GM18520 (cell line): Measurements from ENCODE around the gene NEB.

ENCODE experiments used
- ATAC-seq: cut with Tn5 transposase; IDR thresholded peaks from one replicate; pipeline ENCODE4 v1.9.1; 2021; ENCODE audit not compliant: unreplicated experiment

Gene NEB

GRCh38 chr2:151733771-151734672 lies at the start of gene NEB:
NEB (minus strand) TSS chr2:151734476; CDS start chr2:151733156, 1,320 bp downstream.
- ATAC-seq = no peak

- ATAC-seq = no peak
These were observed 48.9 kb upstream of the NEB start for GRCh38 chr2:151783133-151783520.

GRCh38 chr2:151782378-151783132 lies 48.3 kb upstream of the NEB start:
- no peak for ATAC-seq

GRCh38 chr2:151781642-151782041 lies 47.4 kb upstream of the NEB start:
- ATAC-seq = no peak

- no peak for ATAC-seq
These were observed 46.7 kb upstream of the NEB start for GRCh38 chr2:151780938-151781337.

GRCh38 chr2:151777935-151778334 lies 43.7 kb upstream of the NEB start:
- no peak for ATAC-seq

GRCh38 chr2:151777487-151777886 lies 43.2 kb upstream of the NEB start:
- ATAC-seq = no peak

GRCh38 chr2:151776367-151776766 lies 42.1 kb upstream of the NEB start:
- no peak for ATAC-seq

- ATAC-seq = no peak
These were observed 40.9 kb upstream of the NEB start for GRCh38 chr2:151775057-151775740.

- ATAC-seq = no peak
These were observed 40.2 kb upstream of the NEB start for GRCh38 chr2:151774506-151774905.

- peak; percentile 86 for ATAC-seq
These were observed 37.5 kb upstream of the NEB start for GRCh38 chr2:151771599-151772358.

- no peak for ATAC-seq
These were observed 36.7 kb upstream of the NEB start for GRCh38 chr2:151770995-151771394.

GRCh38 chr2:151769606-151770005 lies 35.3 kb upstream of the NEB start:
- ATAC-seq = no peak

- no peak for ATAC-seq
These were observed 33.3 kb upstream of the NEB start for GRCh38 chr2:151767536-151767935.

GRCh38 chr2:151766437-151767153 lies 32.3 kb upstream of the NEB start:
- ATAC-seq = peak; percentile 53

GRCh38 chr2:151765760-151766410 lies 31.6 kb upstream of the NEB start:
- ATAC-seq = no peak

- no peak for ATAC-seq
These were observed 28.4 kb upstream of the NEB start for GRCh38 chr2:151762694-151763093.

- no peak for ATAC-seq
These were observed 27.4 kb upstream of the NEB start for GRCh38 chr2:151761687-151762086.

- ATAC-seq = no peak
These were observed 26.9 kb upstream of the NEB start for GRCh38 chr2:151761193-151761592.
